Tibial nerve (tissue), 4 donors: Measurements from ENCODE around the gene ZBTB16.

Experiments
- EP300 ChIP-seq, 2 donors: sonication (generic); formaldehyde crosslinking; IDR thresholded peaks; one replicate each; pipeline ENCODE4 v1.6.1; 2017; ENCODE audit warnings: antibody characterized with exemption in 2 of 2, mild to moderate bottlenecking in 1 of 2
- POLR2A ChIP-seq, 2 donors: fragments of 450-650 bp; IDR thresholded peaks; one replicate each; pipeline ENCODE4 v1.6.1; 2017; ENCODE audit warnings: antibody characterized with exemption in 2 of 2, mild to moderate bottlenecking in 2 of 2, moderate library complexity in 2 of 2
- TF ChIP-seq, protein P1 (sequence below), 5 experiments: fragments of 200-600 bp in 3 of 5; fragments of 450-650 bp in 2 of 5; sonication (generic) in 3 of 5; IDR thresholded peaks; one replicate each; pipeline ENCODE4 v1.5.1; 2016 to 2019; ENCODE audit warnings: antibody characterized with exemption in 5 of 5, mild to moderate bottlenecking in 3 of 5, moderate library complexity in 2 of 5

DNA sequence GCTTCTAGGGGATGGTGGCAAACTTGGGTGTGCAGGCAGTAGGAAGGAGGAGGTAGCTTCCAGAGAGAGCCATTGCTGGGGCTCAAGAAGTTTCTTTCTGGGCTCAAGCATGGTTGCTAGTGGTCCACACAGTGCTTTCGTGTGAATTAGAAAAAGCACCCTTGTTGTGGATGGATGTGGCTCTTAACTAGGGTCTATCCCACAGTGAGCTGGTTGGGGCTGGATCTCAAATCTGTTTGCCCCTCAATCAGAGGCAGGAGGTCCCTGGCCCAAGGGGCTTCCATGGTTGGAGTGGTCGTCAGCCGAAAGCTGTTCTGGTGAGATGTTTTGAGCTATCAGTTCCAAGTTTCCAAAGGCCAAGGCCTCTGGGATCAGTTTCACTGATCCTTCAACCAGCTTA, 35.0 kb downstream of the ZBTB16 start:
- TF ChIP-seq, protein P1, sequence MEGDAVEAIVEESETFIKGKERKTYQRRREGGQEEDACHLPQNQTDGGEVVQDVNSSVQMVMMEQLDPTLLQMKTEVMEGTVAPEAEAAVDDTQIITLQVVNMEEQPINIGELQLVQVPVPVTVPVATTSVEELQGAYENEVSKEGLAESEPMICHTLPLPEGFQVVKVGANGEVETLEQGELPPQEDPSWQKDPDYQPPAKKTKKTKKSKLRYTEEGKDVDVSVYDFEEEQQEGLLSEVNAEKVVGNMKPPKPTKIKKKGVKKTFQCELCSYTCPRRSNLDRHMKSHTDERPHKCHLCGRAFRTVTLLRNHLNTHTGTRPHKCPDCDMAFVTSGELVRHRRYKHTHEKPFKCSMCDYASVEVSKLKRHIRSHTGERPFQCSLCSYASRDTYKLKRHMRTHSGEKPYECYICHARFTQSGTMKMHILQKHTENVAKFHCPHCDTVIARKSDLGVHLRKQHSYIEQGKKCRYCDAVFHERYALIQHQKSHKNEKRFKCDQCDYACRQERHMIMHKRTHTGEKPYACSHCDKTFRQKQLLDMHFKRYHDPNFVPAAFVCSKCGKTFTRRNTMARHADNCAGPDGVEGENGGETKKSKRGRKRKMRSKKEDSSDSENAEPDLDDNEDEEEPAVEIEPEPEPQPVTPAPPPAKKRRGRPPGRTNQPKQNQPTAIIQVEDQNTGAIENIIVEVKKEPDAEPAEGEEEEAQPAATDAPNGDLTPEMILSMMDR (IDR thresholded peaks at IDR 0.05), result no peak
- no peak for TF ChIP-seq EP300 (IDR thresholded peaks at IDR 0.05)
- no peak for TF ChIP-seq POLR2A (IDR thresholded peaks at IDR 0.05)
